PC-3 (cell line): ENCODE measurements around the gene SPARC. TPM values are rescaled to one million over a fixed set of nuclear protein-coding genes. Genes with fewer than 3 reads are reported as not detected.

ENCODE experiments used
- ATAC-seq: fragments of 200-7000 bp; cut with Tn5 transposase; 2 replicates; pipeline ENCODE4 v1.9.1; 2020; ENCODE audit warnings: mild to moderate bottlenecking, moderate library complexity
- BruUV-seq: library from RNA; stranded (reverse); fragments of 400-500 nt; replicated peaks from 2 replicates; lab custom pipeline; 2021; lab: Mats Ljungman, UMichigan
- CTCF ChIA-PET: fragments of 300-600 bp; sonication (Branson Sonifier 250); formaldehyde crosslinking; loops from one replicate; lab custom pipeline; 2022; ENCODE audit warnings: antibody characterized with exemption; lab: Charles Lee
- POLR2A ChIA-PET: fragments of 300-600 bp; sonication (Branson Sonifier 250); formaldehyde crosslinking; loops from one replicate; lab custom pipeline; 2022; ENCODE audit warnings: antibody characterized with exemption; ENCODE audit not compliant: unreplicated experiment; lab: Charles Lee
- DNase-seq: peaks from one replicate; pipeline ENCODE4 v3.0.0-alpha.2; 2015
- H2AFZ ChIP-seq: fragments of 300-600 bp; sonication (generic); 2 replicates; pipeline ENCODE4 v1.6.0; 2016; ENCODE audit warnings: antibody characterized with exemption, low read length
- H3F3A ChIP-seq: fragments of 300-600 bp; sonication (generic); one replicate; pipeline ENCODE4 v1.6.0; 2017; ENCODE audit warnings: antibody characterized with exemption, low read length, control low read depth, mild to moderate bottlenecking; ENCODE audit not compliant: unreplicated experiment
- H3K27ac ChIP-seq: fragments of 300-600 bp; sonication (generic); 2 replicates; pipeline ENCODE4 v1.5.1; 2016; ENCODE audit warnings: mild to moderate bottlenecking, low read length
- H3K27me3 ChIP-seq: fragments of 300-600 bp; sonication (generic); 2 replicates; pipeline ENCODE4 v1.6.1; 2016; ENCODE audit warnings: low read length, mixed read lengths
- H3K36me3 ChIP-seq: fragments of 300-600 bp; sonication (generic); 2 replicates; pipeline ENCODE4 v1.6.1; 2016; ENCODE audit warnings: low read depth, mixed run types, low read length, mixed read lengths
- H3K4me1 ChIP-seq: fragments of 300-600 bp; sonication (generic); 2 replicates; pipeline ENCODE4 v1.5.1; 2016; ENCODE audit warnings: low read length; ENCODE audit not compliant: insufficient read depth
- H3K4me2 ChIP-seq: fragments of 300-600 bp; sonication (generic); 2 replicates; pipeline ENCODE4 v1.6.0; 2016; ENCODE audit warnings: low read length
- H3K4me3 ChIP-seq: fragments of 300-600 bp; sonication (generic); 2 replicates; pipeline ENCODE4 v1.5.1; 2016; ENCODE audit warnings: mild to moderate bottlenecking, low read length, mixed read lengths
- H3K79me2 ChIP-seq: fragments of 300-600 bp; sonication (generic); 2 replicates; pipeline ENCODE4 v1.6.1; 2017; ENCODE audit warnings: low read length, mixed read lengths
- H3K9ac ChIP-seq: fragments of 300-600 bp; sonication (generic); 2 replicates; pipeline ENCODE4 v1.6.0; 2016; ENCODE audit warnings: mild to moderate bottlenecking, low read length
- H3K9me2 ChIP-seq: fragments of 300-600 bp; sonication (generic); replicated peaks from 2 replicates; pipeline ENCODE4 v1.6.1; 2016; ENCODE audit warnings: mixed run types, low read length, mixed read lengths
- H3K9me3 ChIP-seq: fragments of 300-600 bp; sonication (generic); 2 replicates; pipeline ENCODE4 v1.6.1; 2016; ENCODE audit warnings: low read length, mixed read lengths
- H4K20me1 ChIP-seq: fragments of 300-600 bp; sonication (generic); 2 replicates; pipeline ENCODE4 v1.6.1; 2016; ENCODE audit warnings: low read length, mixed read lengths
- EZH2 ChIP-seq: fragments of 300-600 bp; sonication (generic); IDR thresholded peaks from one replicate; pipeline ENCODE4 v1.6.1; 2017; ENCODE audit warnings: antibody characterized with exemption, mild to moderate bottlenecking, low read length; ENCODE audit not compliant: unreplicated experiment
- EZH2phosphoT487 ChIP-seq: fragments of 300-600 bp; sonication (generic); IDR thresholded peaks from 2 replicates; pipeline ENCODE4 v1.6.1; 2018; ENCODE audit warnings: mild to moderate bottlenecking, antibody characterized with exemption, low read length, borderline replicate concordance
- intact Hi-C: fragments of 100-400 bp; cut with micrococcal nuclease; formaldehyde crosslinking; loops from 2 replicates; pipeline ENCODE4 v1.9.0; 2023
- total RNA-seq: library from RNA; depleted of rRNA; stranded (reverse); fragments of >200 nt; gene quantifications from 2 replicates; pipeline ENCODE4 v1.2.3, GENCODE V29; 2014
- TF ChIP-seq, protein P1 (sequence below): fragments of 300-600 bp; sonication (generic); conservative IDR thresholded peaks from 2 replicates; pipeline ENCODE4 v1.5.1; 2017; ENCODE audit warnings: antibody characterized with exemption, low read depth, mild to moderate bottlenecking, low read length

Gene SPARC
- total RNA-seq, 1 experiment from 2014 or later, result 2.7 TPM

DNA sequence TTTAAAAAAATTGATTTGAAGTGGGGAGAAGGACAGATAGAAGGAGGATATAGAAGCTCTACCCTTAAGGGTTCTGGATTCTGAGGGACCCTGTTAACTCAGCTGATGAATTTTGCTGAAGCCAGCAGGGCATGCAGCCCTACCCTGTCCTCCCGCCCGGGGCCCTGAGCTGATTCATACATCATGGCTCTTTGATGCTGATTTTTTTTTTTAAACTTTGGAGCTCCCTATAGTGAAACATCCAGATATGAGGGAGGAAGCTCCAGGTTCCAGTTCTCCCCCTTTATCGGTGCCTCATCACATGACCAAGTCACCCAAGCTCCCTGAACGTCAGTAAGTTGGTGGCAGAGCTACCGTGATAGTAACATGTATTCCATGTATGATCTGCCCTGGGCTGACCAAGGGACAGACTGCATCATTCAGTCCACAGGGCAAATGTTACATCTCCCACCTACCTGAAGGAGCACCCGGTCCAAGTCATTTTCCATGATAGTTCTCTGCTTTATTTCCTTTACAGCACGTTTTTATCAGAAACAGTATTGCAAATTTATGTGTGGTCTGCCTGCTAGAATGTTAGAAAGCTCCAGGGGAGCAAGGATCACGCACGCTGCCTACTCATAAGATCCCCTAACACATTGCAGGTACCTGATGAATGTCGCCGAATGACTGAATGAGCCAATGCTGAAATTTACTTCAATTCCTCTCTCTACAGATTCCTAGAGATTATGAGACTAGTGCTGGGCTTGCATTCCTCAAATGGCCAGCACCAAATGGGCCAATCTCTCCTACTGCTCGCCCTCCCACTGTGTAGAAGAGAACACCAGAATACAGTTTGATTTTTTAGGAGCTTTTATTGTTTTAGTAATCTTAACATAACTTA is 25.9 kb downstream of the SPARC start:
- Histone ChIP-seq H3K36me3 (no peaks in the 10 kb centered on the region), H3K4me2 (no peak overlapping the region), H3K9me2 (no peaks in the 10 kb centered on the region), H3K27ac (no peak overlapping the region), H3K4me3 (no peak overlapping the region), H3K9me3 (no peaks in the 10 kb centered on the region), H3K79me2 (no peaks in the 10 kb centered on the region), H4K20me1 (no peaks in the 10 kb centered on the region), H3K9ac (no peak overlapping the region), H3F3A (no peaks in the 10 kb centered on the region), H2AFZ (no peak overlapping the region), H3K27me3 (no peaks in the 10 kb centered on the region), H3K4me1 (peaks cover 10% of the 10 kb centered on the region)
- no peak for DNase-seq
- intact Hi-C loops, result no loop called here
- ChIA-PET CTCF (interaction anchor here (0.6 to 0.9 kb wide), 3 partner anchors 110 to 276 kb away, joined by 3 read pairs; no protein-coding TSS in a partner anchor), POLR2A (no interaction called here)
- ATAC-seq, result no peak
- TF ChIP-seq EZH2 (no peak), EZH2phosphoT487 (no peak)
- TF ChIP-seq, protein P1, sequence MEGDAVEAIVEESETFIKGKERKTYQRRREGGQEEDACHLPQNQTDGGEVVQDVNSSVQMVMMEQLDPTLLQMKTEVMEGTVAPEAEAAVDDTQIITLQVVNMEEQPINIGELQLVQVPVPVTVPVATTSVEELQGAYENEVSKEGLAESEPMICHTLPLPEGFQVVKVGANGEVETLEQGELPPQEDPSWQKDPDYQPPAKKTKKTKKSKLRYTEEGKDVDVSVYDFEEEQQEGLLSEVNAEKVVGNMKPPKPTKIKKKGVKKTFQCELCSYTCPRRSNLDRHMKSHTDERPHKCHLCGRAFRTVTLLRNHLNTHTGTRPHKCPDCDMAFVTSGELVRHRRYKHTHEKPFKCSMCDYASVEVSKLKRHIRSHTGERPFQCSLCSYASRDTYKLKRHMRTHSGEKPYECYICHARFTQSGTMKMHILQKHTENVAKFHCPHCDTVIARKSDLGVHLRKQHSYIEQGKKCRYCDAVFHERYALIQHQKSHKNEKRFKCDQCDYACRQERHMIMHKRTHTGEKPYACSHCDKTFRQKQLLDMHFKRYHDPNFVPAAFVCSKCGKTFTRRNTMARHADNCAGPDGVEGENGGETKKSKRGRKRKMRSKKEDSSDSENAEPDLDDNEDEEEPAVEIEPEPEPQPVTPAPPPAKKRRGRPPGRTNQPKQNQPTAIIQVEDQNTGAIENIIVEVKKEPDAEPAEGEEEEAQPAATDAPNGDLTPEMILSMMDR, result no peak
- no TSS peak for BruUV-seq

DNA sequence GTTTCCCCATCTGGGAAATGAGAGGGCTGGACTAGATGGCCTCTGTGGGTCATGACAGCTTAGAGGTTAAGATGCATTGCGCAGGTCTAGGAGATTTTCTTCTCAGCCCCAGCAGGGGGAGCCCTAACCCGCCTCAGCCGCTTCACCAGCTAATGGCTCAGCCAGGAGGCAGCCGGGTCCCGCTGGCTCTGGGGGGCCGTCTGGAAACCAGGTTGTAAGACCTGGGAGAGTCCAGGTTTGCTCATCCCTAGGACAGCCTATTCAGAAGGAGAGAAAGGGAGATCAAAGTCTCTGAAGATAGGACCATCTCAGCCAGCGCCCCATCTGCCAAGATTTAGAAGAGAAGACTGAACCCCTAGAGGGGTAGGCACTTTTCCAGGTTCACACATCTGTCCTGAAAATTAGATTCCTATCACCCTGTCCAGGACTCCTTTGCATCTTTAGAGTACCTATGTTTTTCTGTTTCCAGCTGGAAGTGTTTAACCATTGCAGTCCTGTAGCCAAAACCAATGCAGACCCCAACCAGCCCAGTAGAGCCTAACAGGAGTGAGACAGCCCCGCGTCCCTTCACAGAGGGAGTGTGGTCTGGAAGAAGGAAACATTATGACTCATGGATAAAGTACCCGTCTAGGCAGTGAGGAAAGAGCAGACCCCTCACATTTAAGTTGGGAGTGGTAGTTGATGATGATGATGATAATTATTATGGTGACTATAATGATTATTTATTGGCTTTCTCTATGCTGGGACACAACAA is 27.5 kb downstream of the SPARC start:
- Histone ChIP-seq H3F3A (no peaks in the 10 kb centered on the region), H3K4me1 (peaks cover 10% of the 10 kb centered on the region), H4K20me1 (no peaks in the 10 kb centered on the region), H3K9me2 (no peaks in the 10 kb centered on the region), H2AFZ (0 out of 2 replicates have a peak overlapping the region, but pooled peaks have one; percentile 35), H3K27ac (no peak overlapping the region), H3K4me3 (no peak overlapping the region), H3K36me3 (no peaks in the 10 kb centered on the region), H3K79me2 (no peaks in the 10 kb centered on the region), H3K9me3 (no peaks in the 10 kb centered on the region), H3K27me3 (no peaks in the 10 kb centered on the region), H3K9ac (no peak overlapping the region), H3K4me2 (no peak overlapping the region)
- no peak for TF ChIP-seq EZH2
- TF ChIP-seq EZH2phosphoT487, result no peak
- TF ChIP-seq, protein P1, result peak; percentile 90
- ChIA-PET POLR2A (interaction anchor here (0.5 to 0.6 kb wide), 3 partner anchors 40 to 112 kb away, joined by 5 read pairs; no protein-coding TSS in a partner anchor), CTCF (interaction anchor here (0.5 to 1.1 kb wide), 8 partner anchors 40 to 1835 kb away, joined by 3 to 28 read pairs (median 4); partner anchors contain the start of gene G3BP1)
- intact Hi-C loops, result loop anchor here (1.0 kb wide), 2 partner anchors 81 to 112 kb away; partner anchors contain the start of gene G3BP1
- BruUV-seq, result no TSS peak
- ATAC-seq (peak; percentile 82), DNase-seq (peak; percentile 79)
